Hepatic stellate cell (primary cell): ENCODE measurements around the gene IL24.

Experiments used
- DNase-seq: peaks from one replicate; pipeline ENCODE4 v3.0.0; 2011; ENCODE audit warnings: low spot score

The IL24 gene

GRCh38 chr1:206880314-206880713 is 16.9 kb upstream of the IL24 start:
- DNase-seq, result no peak

GRCh38 chr1:206882555-206882954 is 14.7 kb upstream of the IL24 start:
- no peak for DNase-seq

GRCh38 chr1:206883160-206883559 is 14.1 kb upstream of the IL24 start:
- no peak for DNase-seq

- no peak for DNase-seq
Observed at GRCh38 chr1:206883876-206884275, 13.4 kb upstream of the IL24 start.

GRCh38 chr1:206885341-206886060 is 11.7 kb upstream of the IL24 start:
- no peak for DNase-seq

- no peak for DNase-seq
Observed at GRCh38 chr1:206886831-206887230, 10.4 kb upstream of the IL24 start.

- DNase-seq, result no peak
Observed at GRCh38 chr1:206887701-206888100, 9.5 kb upstream of the IL24 start.

GRCh38 chr1:206890125-206891060 is 6.8 kb upstream of the IL24 start:
- DNase-seq, result no peak

GRCh38 chr1:206891412-206891811 is 5.8 kb upstream of the IL24 start:
- no peak for DNase-seq

- DNase-seq, result no peak
Observed at GRCh38 chr1:206892351-206892984, 4.8 kb upstream of the IL24 start.

- no peak for DNase-seq
Observed at GRCh38 chr1:206893380-206893779, 3.9 kb upstream of the IL24 start.

GRCh38 chr1:206895325-206895724 is 1.9 kb upstream of the IL24 start:
- DNase-seq, result no peak

GRCh38 chr1:206895837-206896242 is 1.4 kb upstream of the IL24 start:
- peak; percentile 58 for DNase-seq

GRCh38 chr1:206896261-206896660 is 982 bp upstream of the IL24 start:
- DNase-seq, result no peak

- peak; percentile 45 for DNase-seq
Observed at GRCh38 chr1:206898089-206898914, 1.1 kb downstream of the IL24 start.

GRCh38 chr1:206898915-206899431 is 1.7 kb downstream of the IL24 start:
- no peak for DNase-seq

GRCh38 chr1:206899717-206900116 is 2.5 kb downstream of the IL24 start:
- DNase-seq, result no peak

GRCh38 chr1:206900149-206900548 is 2.9 kb downstream of the IL24 start:
- DNase-seq, result no peak

- no peak for DNase-seq
Observed at GRCh38 chr1:206901944-206902343, 4.7 kb downstream of the IL24 start.

- DNase-seq, result no peak
Observed at GRCh38 chr1:206902702-206903101, 5.5 kb downstream of the IL24 start.

GRCh38 chr1:206903687-206904086 is 6.4 kb downstream of the IL24 start:
- DNase-seq, result no peak
